Fibroblast of skin of abdomen (primary cell): Measurements from ENCODE around the gene KMT5C.
"Not testable (repeated sequence)": the region's sequence is repeated elsewhere in the genome, so short reads cannot be mapped to it uniquely, and the experiment has no call there.

Source experiments
- DNase-seq: peaks from one replicate; pipeline ENCODE4 v3.0.0-alpha.2; 2013

Gene KMT5C

GRCh38 chr19:55319785-55320184 lies 19.9 kb upstream of the KMT5C start:
- DNase-seq = peak; percentile 37

- DNase-seq = no peak
Observed at GRCh38 chr19:55320844-55321419, 18.7 kb upstream of the KMT5C start.

GRCh38 chr19:55321466-55322137 lies 18.1 kb upstream of the KMT5C start:
- no peak for DNase-seq

- DNase-seq = no peak
Observed at GRCh38 chr19:55322204-55322885, 17.3 kb upstream of the KMT5C start.

- no peak for DNase-seq
Observed at GRCh38 chr19:55324662-55325061, 15.0 kb upstream of the KMT5C start.

- no peak for DNase-seq
Observed at GRCh38 chr19:55325172-55325571, 14.5 kb upstream of the KMT5C start, which contains the start of gene TMEM150B. Gene TMEM150B, minus strand, starts transcription at chr19:55325341. Its CDS starts 4,305 bp downstream, at chr19:55321036.

- not testable (repeated sequence) for DNase-seq
Observed at GRCh38 chr19:55328774-55329318, 10.8 kb upstream of the KMT5C start.

GRCh38 chr19:55329791-55330190 lies 9.9 kb upstream of the KMT5C start:
- DNase-seq = peak; percentile 47

GRCh38 chr19:55333870-55334269 lies 5.8 kb upstream of the KMT5C start:
- no peak for DNase-seq

GRCh38 chr19:55336101-55336500 lies 3.6 kb upstream of the KMT5C start:
- DNase-seq = peak; percentile 36

- DNase-seq = no peak
Observed at GRCh38 chr19:55339889-55340783, 460 bp downstream of the KMT5C start.

GRCh38 chr19:55340784-55341147 lies 1.1 kb downstream of the KMT5C start:
- DNase-seq = no peak

GRCh38 chr19:55341171-55341588 lies 1.5 kb downstream of the KMT5C start:
- peak; percentile 47 for DNase-seq

GRCh38 chr19:55341595-55342531 lies 2.2 kb downstream of the KMT5C start:
- no peak for DNase-seq

- no peak for DNase-seq
Observed at GRCh38 chr19:55344444-55344843, 4.8 kb downstream of the KMT5C start.

- no peak for DNase-seq
Observed at GRCh38 chr19:55345101-55345817, 5.6 kb downstream of the KMT5C start.

GRCh38 chr19:55345818-55346724 lies 6.4 kb downstream of the KMT5C start:
- no peak for DNase-seq

GRCh38 chr19:55346725-55347441 lies 7.2 kb downstream of the KMT5C start:
- no peak for DNase-seq
